NCI-H2171 (cell line): ENCODE measurements around the gene EXT2.

ENCODE experiments used
- DNase-seq: peaks from one replicate; lab custom pipeline; 2025; lab: John Stamatoyannopoulos, UW

EXT2 gene

DNA sequence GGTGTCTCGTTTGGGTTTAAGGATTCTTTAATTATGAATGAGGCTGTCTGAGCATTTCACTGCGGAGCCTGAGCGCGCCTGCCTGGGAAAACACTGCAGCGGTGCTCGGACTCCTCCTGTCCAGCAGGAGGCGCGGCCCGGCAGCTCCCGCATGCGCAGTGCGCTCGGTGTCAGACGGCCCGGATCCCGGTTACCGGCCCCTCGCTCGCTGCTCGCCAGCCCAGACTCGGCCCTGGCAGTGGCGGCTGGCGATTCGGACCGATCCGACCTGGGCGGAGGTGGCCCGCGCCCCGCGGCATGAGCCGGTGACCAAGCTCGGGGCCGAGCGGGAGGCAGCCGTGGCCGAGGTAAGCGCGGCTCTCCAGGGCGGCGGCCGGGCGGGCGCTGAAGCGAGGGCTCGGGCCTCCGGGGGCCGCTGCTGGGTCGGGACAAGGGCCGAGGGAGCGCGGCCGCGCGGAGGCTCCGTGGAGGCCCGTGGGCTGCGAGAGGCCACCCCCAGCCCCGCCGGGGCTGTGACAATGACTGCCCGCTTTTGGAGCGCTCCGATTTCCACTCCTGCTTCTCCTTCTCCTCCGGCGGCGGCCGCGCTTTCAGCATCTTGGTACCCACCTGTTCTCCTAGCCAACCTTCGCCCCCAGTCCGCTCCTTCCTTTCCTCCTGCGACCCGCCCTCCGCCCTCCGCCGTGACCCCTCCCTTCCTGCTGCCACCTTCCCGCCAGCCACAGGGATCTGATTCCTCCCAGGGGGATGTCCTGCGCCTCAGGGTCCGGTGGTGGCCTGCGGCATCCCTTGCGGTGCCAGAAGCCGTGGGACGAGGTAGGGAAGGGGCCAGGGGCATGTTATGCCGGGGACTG, at the start of gene EXT2:
EXT2 (plus strand) TSS at position 173 of the 854 bp plus-strand sequence. CDS start 12,035 bp downstream, outside the sequence.
- peak; percentile 73 for DNase-seq

- DNase-seq = no peak
Observed at GRCh38 chr11:44046182-44046581, 49.3 kb upstream of the EXT2 start.

DNA sequence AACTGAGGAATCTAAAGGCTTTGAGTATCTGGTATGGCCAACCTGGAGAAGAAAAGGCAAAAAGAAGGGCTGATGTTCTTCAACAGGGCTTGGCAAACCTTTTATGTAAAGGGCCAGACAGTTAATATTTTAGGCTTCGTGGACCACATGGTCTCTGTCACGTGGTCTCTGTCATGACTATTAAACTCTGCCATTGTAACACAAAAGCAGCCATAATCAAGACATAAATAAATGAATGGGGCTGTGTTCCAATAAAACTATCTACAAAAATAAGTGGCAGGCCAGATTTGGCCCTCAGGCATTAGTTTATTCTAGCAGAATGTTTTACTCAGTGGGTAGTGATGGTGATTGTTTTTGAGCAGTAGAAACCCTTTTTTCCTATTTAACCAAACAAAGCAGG, 48.2 kb upstream of the EXT2 start:
- no peak for DNase-seq

DNA sequence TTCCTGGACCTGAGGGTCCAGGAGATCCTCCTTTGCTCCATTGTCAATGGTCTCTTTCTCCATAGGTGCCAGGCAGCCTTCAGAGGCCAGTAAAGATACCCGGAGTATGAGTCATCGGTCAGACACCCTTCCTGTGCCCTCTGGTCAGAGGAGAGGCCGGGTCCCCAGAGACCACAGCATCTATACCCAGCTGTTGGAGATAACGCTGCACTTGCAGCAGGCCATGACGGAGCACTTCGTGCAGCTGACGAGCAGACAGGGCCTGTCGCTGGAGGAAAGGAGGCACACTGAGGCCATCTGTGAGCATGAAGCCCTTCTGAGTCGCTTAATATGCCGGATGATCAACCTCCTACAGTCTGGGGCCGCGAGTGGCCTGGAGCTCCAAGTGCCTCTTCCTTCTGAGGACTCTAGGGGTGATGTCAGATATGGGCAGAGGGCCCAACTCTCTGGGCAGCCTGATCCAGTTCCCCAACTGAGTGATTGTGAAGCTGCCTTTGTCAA, 47.5 kb upstream of the EXT2 start, which contains the start of gene ACCSL:
ACCSL (plus strand) TSS at position 51 of the 501 bp plus-strand sequence; CDS start at position 107, 56 bp downstream.
- DNase-seq = no peak

GRCh38 chr11:44049832-44050231, 45.6 kb upstream of the EXT2 start:
- no peak for DNase-seq

- no peak for DNase-seq
Observed at GRCh38 chr11:44051171-44051570, 44.3 kb upstream of the EXT2 start.

DNA sequence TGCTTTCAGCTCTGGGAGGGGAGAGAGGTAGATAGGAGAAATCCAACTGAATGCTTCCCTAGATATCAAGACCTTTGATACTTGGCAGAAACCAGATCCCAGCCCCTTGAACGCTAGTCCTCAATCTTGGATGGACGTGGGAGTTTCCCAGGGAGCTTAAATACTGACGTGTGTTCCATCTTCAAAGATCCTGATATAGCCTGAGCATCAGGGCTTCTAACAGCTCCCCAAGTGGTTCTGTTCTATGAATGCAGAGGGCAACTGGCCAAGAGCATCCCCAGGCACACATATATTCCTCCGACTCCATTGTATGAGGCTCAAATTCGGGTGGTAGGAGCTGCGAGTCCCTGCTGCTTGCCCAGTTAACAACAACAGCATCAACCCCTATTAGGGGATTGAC, 38.1 kb upstream of the EXT2 start:
- DNase-seq = no peak

DNA sequence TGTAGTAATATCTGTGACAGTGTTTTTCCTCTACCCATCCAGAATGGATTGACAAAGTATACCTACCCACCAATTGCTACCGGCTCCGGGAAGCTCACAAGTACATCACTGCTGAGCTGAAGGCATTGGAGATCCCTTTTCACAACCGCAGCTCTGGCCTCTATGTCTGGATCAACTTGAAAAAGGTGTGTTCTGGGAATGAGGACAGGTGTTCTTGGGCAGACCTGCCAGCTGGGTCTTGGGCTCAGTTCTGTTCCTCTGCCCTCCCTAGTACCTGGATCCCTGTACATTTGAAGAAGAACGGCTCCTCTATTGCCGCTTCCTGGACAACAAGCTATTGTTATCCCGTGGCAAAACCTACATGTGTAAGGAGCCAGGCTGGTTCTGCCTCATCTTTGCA, 37.2 kb upstream of the EXT2 start:
- no peak for DNase-seq

- no peak for DNase-seq
Observed at GRCh38 chr11:44065161-44065661, 30.3 kb upstream of the EXT2 start.

GRCh38 chr11:44065841-44066731, 29.4 kb upstream of the EXT2 start, which contains the start of gene ACCS:
Gene ACCS (plus strand): TSS chr11:44066270. CDS start chr11:44067628, 1,358 bp downstream.
- DNase-seq = peak; percentile 83

DNA sequence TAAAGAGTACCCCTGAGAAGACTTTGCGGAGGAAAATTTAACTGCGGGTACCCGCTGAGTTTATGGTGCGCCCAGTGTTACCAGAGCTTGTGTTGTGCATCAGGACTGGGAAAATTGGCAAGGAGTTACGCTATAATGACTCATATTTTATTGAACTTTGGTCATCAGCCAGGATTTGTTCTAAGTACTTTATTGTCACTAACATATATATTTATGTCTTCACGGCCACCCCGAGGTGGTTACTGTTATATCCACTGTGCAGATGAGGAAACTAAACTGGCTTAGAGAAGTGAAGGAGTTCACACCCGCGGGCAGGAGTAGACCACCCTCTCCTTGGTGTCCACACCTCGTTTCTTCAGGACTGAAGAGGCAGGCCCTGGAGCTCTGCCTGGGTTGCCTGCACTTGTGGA, 28.7 kb upstream of the EXT2 start:
- DNase-seq = no peak

DNA sequence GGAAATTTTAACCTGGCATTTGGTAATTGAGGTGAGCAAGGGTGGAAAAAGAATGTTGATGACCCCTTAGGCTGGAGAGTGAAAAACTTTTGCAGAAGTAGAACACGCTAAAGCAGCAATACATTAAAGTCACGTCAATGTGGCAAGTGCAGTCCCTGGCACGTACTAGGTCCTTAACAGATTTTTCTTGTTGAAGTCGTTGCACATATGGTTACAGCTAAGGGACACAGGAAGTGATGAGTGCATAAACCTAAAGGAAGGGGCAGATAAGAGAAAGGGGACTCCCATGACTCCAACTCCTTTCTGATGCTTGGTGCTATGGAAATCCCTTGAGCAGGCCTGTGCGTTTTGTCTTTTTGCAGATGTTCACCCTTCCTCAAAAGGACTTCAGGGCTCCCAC, 28.2 kb upstream of the EXT2 start:
- no peak for DNase-seq

- DNase-seq = no peak
Observed at GRCh38 chr11:44068180-44068579, 27.3 kb upstream of the EXT2 start.

GRCh38 chr11:44071157-44071556, 24.3 kb upstream of the EXT2 start:
- no peak for DNase-seq

- DNase-seq = no peak
Observed at GRCh38 chr11:44072757-44073658, 22.5 kb upstream of the EXT2 start.

- no peak for DNase-seq
Observed at GRCh38 chr11:44078794-44079193, 16.7 kb upstream of the EXT2 start.

DNA sequence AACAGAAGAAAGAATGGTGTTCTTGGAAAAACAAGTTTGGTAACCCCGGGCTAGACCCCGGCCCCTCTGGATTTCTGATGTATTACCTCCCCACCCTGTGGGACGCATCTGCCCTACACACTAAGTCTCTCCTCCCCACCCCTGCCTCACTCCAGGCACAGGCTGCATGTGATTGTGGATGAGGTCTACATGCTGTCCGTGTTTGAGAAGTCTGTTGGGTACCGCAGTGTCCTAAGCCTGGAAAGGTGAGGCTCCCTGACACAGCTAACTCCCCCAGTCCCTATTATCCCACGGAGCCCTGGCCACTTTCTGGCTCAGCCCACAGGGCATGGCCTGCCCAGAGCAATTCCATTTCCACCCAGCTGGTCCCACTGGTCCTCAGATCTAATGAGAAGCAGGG, 16.1 kb upstream of the EXT2 start:
- no peak for DNase-seq

DNA sequence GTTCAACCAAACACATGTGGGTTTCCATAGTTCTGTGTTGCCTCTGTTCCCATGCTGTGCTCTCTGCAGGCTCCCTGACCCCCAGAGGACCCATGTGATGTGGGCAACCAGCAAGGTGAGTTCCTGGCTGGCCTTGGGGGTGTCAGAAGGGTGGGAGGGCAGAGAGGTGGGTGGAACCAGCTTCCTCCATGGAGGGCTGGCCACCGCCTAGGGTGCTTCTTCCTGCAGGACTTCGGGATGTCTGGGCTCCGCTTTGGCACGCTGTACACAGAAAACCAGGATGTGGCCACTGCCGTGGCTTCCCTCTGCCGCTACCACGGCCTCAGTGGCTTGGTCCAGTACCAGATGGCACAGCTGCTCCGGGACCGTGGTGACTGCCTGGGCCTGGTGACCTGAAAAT, 14.5 kb upstream of the EXT2 start:
- no peak for DNase-seq

GRCh38 chr11:44082645-44083044, 12.8 kb upstream of the EXT2 start:
- DNase-seq = no peak

DNA sequence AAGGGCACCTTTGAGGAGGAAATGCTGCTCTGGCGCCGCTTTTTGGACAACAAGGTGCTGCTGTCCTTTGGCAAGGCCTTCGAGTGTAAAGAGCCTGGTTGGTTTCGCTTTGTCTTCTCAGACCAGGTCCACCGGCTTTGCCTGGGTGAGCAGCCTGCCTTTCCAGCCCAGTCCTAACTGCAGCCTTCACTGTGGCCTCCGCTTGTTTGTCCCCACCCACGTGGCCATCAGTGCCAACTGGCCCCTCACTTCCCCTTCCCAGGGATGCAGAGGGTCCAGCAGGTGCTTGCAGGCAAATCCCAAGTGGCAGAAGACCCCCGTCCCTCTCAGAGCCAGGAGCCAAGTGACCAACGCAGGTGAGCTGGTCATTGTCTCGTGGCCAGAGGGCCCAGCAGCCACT, 12.0 kb upstream of the EXT2 start:
- no peak for DNase-seq

- no peak for DNase-seq
Observed at GRCh38 chr11:44083906-44084305, 11.6 kb upstream of the EXT2 start.
